Subcutaneous adipose tissue (tissue), 4 donors: ENCODE measurements around the gene SLC22A13. TPM values are rescaled to one million over a fixed set of nuclear protein-coding genes. Genes with fewer than 3 reads are reported as not detected.

ENCODE experiments used
- CTCF ChIP-seq: fragments of 450-650 bp; IDR thresholded peaks from one replicate; pipeline ENCODE4 v1.5.1; 2016; ENCODE audit warnings: low read depth, mild to moderate bottlenecking, control low read depth, antibody characterized with exemption, moderate library complexity
- total RNA-seq, 4 donors: library from RNA; depleted of rRNA; stranded (reverse); fragments of >200 nt; gene quantifications; one replicate each; pipeline ENCODE4 v1.1.0, GENCODE V29; 2016

The SLC22A13 gene
- total RNA-seq, 4 donors from 2014 or later = 0.51 TPM; not detected in 3

- no peak for TF ChIP-seq CTCF
Measured at GRCh38 chr3:38281895-38282686, 16.5 kb downstream of the SLC22A13 start, which contains the start of gene SLC22A14. TSS of gene SLC22A14 (plus strand) at chr3:38282294. CDS start at chr3:38306027, 23,733 bp downstream.

- TF ChIP-seq CTCF = no peak
Measured at GRCh38 chr3:38283810-38284755, 18.5 kb downstream of the SLC22A13 start.

GRCh38 chr3:38284756-38285150, 19.1 kb downstream of the SLC22A13 start:
- no peak for TF ChIP-seq CTCF

GRCh38 chr3:38297537-38297936, 31.9 kb downstream of the SLC22A13 start:
- TF ChIP-seq CTCF = no peak

GRCh38 chr3:38297947-38298711, 32.5 kb downstream of the SLC22A13 start:
- no peak for TF ChIP-seq CTCF

- TF ChIP-seq CTCF = no peak
Measured at GRCh38 chr3:38306941-38307340, 41.3 kb downstream of the SLC22A13 start.
